Gastrocnemius medialis (tissue), 4 donors: Measurements from ENCODE around the gene AKAP13. TPM values are rescaled to one million over a fixed set of nuclear protein-coding genes. Genes with fewer than 3 reads are reported as not detected.

Experiments
- ATAC-seq, 2 donors: fragments of 150-250 bp; one replicate each; pipeline ENCODE4 v1.9.1; 2016
- DNase-seq, 2 donors: peaks; one replicate each; pipeline ENCODE4 v3.0.0-alpha.2; 2019
- H3K27ac ChIP-seq, 4 donors: fragments of 200-600 bp; sonication (generic); 1 replicate in 1 of 4; 2 replicates in 3 of 4; pipeline ENCODE4 v1.5.1; 2016 to 2018; ENCODE audit warnings: mild to moderate bottlenecking in 2 of 4, moderate library complexity in 1 of 4
- H3K27me3 ChIP-seq, 3 donors: fragments of 200-600 bp; sonication (generic) in 2 of 3; 1 replicate in 1 of 3; 2 replicates in 2 of 3; pipeline versions ENCODE4 v1.5.1 to v1.6.0; 2016 to 2019; ENCODE audit warnings: mild to moderate bottlenecking in 1 of 3, moderate library complexity in 1 of 3
- H3K36me3 ChIP-seq, 2 donors: fragments of 200-600 bp; sonication (generic) in 1 of 2; one replicate each; pipeline ENCODE4 v1.5.1; 2017 to 2018
- H3K4me1 ChIP-seq, 2 donors: fragments of 200-600 bp; sonication (generic) in 1 of 2; one replicate each; pipeline ENCODE4 v1.5.1; 2016 to 2017; ENCODE audit warnings: mild to moderate bottlenecking in 2 of 2
- H3K4me3 ChIP-seq, 4 donors: fragments of 200-600 bp; sonication (generic) in 3 of 4; 1 replicate in 1 of 4; 2 replicates in 3 of 4; pipeline ENCODE4 v1.5.1; 2016 to 2019; ENCODE audit warnings: mild to moderate bottlenecking in 2 of 4
- H3K9me3 ChIP-seq, 3 donors: fragments of 200-600 bp; sonication (generic) in 2 of 3; 1 replicate in 1 of 3; 2 replicates in 2 of 3; pipeline ENCODE4 v1.5.1; 2016 to 2019
- POLR2A ChIP-seq, 2 donors: fragments of 450-650 bp; IDR thresholded peaks; one replicate each; pipeline ENCODE4 v1.6.1; 2017; ENCODE audit warnings: antibody characterized with exemption in 2 of 2, mild to moderate bottlenecking in 2 of 2, moderate library complexity in 2 of 2
- in situ Hi-C, 4 donors: fragments of 200-750 bp; cut with MboI; loops; one replicate each; pipeline versions ENCODE4 v1.15.0 to v1.8.0; 2017; ENCODE audit warnings: low sequenced_read_pairs in 4 of 4
- intact Hi-C: fragments of 100-400 bp; cut with DNase I; formaldehyde crosslinking; loops from one replicate; pipeline ENCODE4 v1.15.1; 2023; ENCODE audit warnings: low total_unique reads
- total RNA-seq, 4 donors: library from RNA; depleted of rRNA; stranded (reverse); fragments of >200 nt; gene quantifications; one replicate each; pipeline versions ENCODE4 v1.1.0 to v1.2.3, GENCODE V29; 2016
- TF ChIP-seq, protein P1 (sequence below), 5 experiments: fragments of 450-650 bp in 3 of 5; fragments of 200-600 bp in 2 of 5; sonication (generic) in 2 of 5; IDR thresholded peaks in 4 of 5; conservative IDR thresholded peaks in 1 of 5; 1 replicate in 4 of 5; 2 replicates in 1 of 5; pipeline ENCODE4 v1.5.1; 2016 to 2019; ENCODE audit warnings: antibody characterized with exemption in 5 of 5, mild to moderate bottlenecking in 3 of 5, moderate library complexity in 3 of 5

The AKAP13 gene
- total RNA-seq, 4 donors from 2014 or later, result 127 to 481 (median 172) TPM

DNA sequence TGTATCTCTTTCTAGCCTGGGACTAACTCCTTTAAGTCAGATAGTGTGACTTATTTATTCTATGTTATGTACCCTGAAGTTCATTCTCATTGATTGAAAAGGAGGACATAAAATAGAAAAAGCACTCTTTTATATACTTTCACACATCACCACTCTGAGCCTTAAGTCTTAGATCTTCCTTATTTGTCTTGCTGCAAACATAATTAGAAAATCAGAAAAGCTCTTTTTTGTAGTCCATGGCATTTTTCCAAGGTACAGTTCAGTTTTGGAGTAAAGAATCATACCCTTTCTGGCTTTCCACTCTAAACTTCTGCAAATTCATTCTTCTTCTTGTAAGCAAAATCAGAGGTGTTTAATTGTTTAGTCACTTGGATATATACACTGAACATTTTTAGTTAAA, 75.5 kb downstream of the AKAP13 start:
- Histone ChIP-seq H3K4me3 (no peak overlapping the region), H3K9me3 (no peaks in the 10 kb centered on the region), H3K4me1 (peaks cover 0 to 4% of the 10 kb centered on the region in 2 donors), H3K36me3 (no peaks in the 10 kb centered on the region), H3K27me3 (no peaks in the 10 kb centered on the region), H3K27ac (no peak overlapping the region)
- DNase-seq (no peak), ATAC-seq (no peak)
- TF ChIP-seq, protein P1, sequence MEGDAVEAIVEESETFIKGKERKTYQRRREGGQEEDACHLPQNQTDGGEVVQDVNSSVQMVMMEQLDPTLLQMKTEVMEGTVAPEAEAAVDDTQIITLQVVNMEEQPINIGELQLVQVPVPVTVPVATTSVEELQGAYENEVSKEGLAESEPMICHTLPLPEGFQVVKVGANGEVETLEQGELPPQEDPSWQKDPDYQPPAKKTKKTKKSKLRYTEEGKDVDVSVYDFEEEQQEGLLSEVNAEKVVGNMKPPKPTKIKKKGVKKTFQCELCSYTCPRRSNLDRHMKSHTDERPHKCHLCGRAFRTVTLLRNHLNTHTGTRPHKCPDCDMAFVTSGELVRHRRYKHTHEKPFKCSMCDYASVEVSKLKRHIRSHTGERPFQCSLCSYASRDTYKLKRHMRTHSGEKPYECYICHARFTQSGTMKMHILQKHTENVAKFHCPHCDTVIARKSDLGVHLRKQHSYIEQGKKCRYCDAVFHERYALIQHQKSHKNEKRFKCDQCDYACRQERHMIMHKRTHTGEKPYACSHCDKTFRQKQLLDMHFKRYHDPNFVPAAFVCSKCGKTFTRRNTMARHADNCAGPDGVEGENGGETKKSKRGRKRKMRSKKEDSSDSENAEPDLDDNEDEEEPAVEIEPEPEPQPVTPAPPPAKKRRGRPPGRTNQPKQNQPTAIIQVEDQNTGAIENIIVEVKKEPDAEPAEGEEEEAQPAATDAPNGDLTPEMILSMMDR (IDR thresholded peaks at IDR 0.05 in 4 of 5, conservative IDR thresholded peaks at IDR 0.05 in 1 of 5), result no peak
- no peak for TF ChIP-seq POLR2A (IDR thresholded peaks at IDR 0.05)
- in situ Hi-C loops (no loop called here), intact Hi-C loops (no loop called here)

DNA sequence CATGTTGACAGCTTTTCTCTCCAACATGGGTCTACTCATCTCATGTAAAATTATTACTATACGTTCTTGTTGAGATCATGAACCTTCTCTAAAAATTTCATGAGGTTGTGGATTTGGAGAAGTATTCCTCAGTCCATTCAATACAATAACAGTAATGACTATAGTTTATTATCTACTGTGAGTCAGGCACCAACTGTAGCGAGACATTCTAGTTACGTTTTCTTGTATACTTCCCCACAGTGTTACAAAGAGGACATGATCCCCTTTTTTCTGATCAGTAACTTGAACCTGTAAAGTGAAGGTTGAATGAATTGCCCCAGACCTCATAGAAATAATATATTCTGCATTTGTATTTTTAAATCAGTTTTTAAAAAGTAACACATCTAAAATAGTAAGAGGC, 76.4 kb downstream of the AKAP13 start:
- ATAC-seq, result no peak
- Histone ChIP-seq H3K9me3 (no peaks in the 10 kb centered on the region), H3K27ac (no peak overlapping the region), H3K4me1 (peaks cover 0 to 4% of the 10 kb centered on the region in 2 donors), H3K36me3 (no peaks in the 10 kb centered on the region), H3K4me3 (no peak overlapping the region), H3K27me3 (no peaks in the 10 kb centered on the region)
- intact Hi-C loops, result no loop called here
- TF ChIP-seq, protein P1 (IDR thresholded peaks at IDR 0.05 in 4 of 5, conservative IDR thresholded peaks at IDR 0.05 in 1 of 5), result no peak
- TF ChIP-seq POLR2A (IDR thresholded peaks at IDR 0.05), result no peak
- no peak for DNase-seq
- in situ Hi-C loops, result no loop called here

DNA sequence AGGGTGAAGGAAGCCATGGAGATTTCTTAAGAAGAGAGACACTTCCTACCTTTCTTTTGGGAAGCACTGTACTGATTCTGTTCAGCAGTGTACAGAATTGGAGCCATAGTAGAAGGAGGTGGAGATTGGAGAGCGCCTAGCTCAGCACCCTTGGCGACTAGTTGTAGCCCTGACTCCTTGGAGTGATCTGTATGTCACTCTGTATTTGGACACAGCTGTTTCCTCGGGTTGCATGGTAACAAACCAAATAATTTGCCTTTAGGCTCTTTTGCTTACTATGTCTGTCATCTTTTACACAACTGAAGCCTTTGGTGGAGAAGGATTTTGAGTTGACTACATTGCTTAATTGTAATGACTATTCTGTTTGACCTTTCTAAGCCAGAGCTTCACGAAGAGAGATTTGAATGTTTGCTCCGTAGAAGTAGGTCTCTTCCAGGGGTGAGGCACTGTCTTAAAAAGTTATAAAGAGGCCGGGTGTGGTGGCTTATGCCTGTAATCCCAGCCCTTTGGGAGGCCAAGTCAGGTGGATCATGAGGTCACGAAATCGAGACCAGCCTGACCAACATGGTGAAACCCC, 77.1 kb downstream of the AKAP13 start:
- Histone ChIP-seq H3K4me1 (peaks cover 0 to 4% of the 10 kb centered on the region in 2 donors), H3K4me3 (no peak overlapping the region), H3K27me3 (no peaks in the 10 kb centered on the region), H3K27ac (no peak overlapping the region), H3K36me3 (no peaks in the 10 kb centered on the region), H3K9me3 (no peaks in the 10 kb centered on the region)
- in situ Hi-C loops (no loop called here), intact Hi-C loops (no loop called here)
- no peak for ATAC-seq
- TF ChIP-seq POLR2A (IDR thresholded peaks at IDR 0.05), result no peak
- no peak for DNase-seq

DNA sequence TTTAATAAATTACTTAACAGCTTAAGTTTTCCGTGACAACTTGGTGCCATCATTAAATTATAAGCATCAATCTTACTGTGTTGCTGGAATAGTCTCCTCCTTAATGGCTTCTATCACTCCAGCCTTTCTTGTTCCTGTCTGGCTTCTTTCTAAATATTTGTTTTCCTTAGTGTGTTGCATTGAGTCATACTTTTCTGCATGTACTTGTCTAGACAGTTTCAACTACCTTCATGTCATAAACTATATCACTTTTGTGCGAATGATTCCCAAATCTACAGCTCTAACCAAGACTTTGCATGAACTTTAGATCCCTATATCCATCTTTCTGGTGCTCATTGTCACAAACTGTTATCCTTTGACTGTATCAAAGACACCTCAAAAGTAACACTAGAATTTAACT, 78.4 kb downstream of the AKAP13 start:
- Histone ChIP-seq H3K27me3 (no peaks in the 10 kb centered on the region), H3K9me3 (no peaks in the 10 kb centered on the region), H3K36me3 (no peaks in the 10 kb centered on the region), H3K4me1 (peaks cover 3 to 4% of the 10 kb centered on the region in 2 donors), H3K4me3 (no peak overlapping the region), H3K27ac (no peak overlapping the region)
- in situ Hi-C loops, result no loop called here
- ATAC-seq, result no peak
- intact Hi-C loops, result no loop called here
- TF ChIP-seq, protein P1 (IDR thresholded peaks at IDR 0.05 in 4 of 5, conservative IDR thresholded peaks at IDR 0.05 in 1 of 5), result no peak
- no peak for TF ChIP-seq POLR2A (IDR thresholded peaks at IDR 0.05)
- DNase-seq, result no peak

DNA sequence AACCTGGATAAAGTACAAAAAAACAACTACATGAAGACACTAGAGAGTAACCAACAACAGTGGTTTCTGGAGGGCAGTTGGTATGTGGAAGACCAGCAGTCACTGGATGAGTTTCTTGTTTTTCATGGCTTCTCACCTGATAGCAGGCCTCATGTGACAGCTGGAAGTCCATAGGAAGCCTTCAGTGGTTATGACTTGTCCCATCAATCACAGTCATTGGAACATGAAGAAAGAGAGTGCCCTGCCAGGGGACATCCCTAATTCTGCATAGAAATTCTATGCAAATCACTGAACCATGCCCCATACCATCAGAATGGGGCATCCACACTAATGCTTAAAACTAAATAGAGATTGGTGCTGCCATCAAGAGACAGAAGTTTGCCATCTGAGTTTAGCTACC, 81.6 kb downstream of the AKAP13 start:
- Histone ChIP-seq H3K4me3 (no peak overlapping the region), H3K36me3 (no peaks in the 10 kb centered on the region), H3K27ac (no peak overlapping the region), H3K27me3 (no peaks in the 10 kb centered on the region), H3K4me1 (peaks cover 7 to 9% of the 10 kb centered on the region in 2 donors), H3K9me3 (no peaks in the 10 kb centered on the region)
- DNase-seq, result no peak
- no peak for TF ChIP-seq POLR2A (IDR thresholded peaks at IDR 0.05)
- TF ChIP-seq, protein P1 (IDR thresholded peaks at IDR 0.05 in 4 of 5, conservative IDR thresholded peaks at IDR 0.05 in 1 of 5), result no peak
- in situ Hi-C loops (no loop called here), intact Hi-C loops (no loop called here)
- ATAC-seq, result no peak
